ENCODE measurements around the gene MORN3.

- TF ChIP-seq YY1 (IDR thresholded peaks at IDR 0.05; ENCODE audit: low read depth) (no peak), RAD21 (IDR thresholded peaks at IDR 0.05; ENCODE audit: low read depth) (no peak), FOXM1 (IDR thresholded peaks at IDR 0.05; ENCODE audit: borderline replicate concordance, low read depth) (no peak)
Measured at GRCh38 chr12:121649819-121650353, 19.6 kb downstream of the MORN3 start.
